Activated CD8-positive, alpha-beta T cell treated with anti-CD3 and anti-CD28 coated beads, Interleukin-2, amount 10 ng/mL, durations not matched to agents 7 days and 5 days (primary cell): ENCODE data around the gene PLOD3. TPM values are rescaled to one million over a fixed set of nuclear protein-coding genes. Genes with fewer than 3 reads are reported as not detected.

Experiments
- ATAC-seq: fragments of 150-1000 bp; cut with Tn5 transposase; one replicate; pipeline ENCODE4 v1.10.0; 2021; ENCODE audit warnings: moderate library complexity
- CTCF ChIA-PET: fragments of 350-600 bp; sonication (Branson Sonifier 250); formaldehyde crosslinking; loops from one replicate; lab custom pipeline; 2021; ENCODE audit warnings: antibody characterized with exemption; lab: Charles Lee
- POLR2A ChIA-PET: fragments of 350-600 bp; sonication (Branson Sonifier 250); formaldehyde crosslinking; loops from one replicate; lab custom pipeline; 2021; ENCODE audit warnings: antibody characterized with exemption; lab: Charles Lee
- DNase-seq: peaks from one replicate; pipeline ENCODE4 v3.0.0-alpha.2; 2020
- H3K27ac Mint-ChIP-seq: one replicate; pipeline ENCODE4 v1.8.0; 2021; ENCODE audit warnings: mild to moderate bottlenecking, mixed read lengths
- H3K27me3 Mint-ChIP-seq: one replicate; pipeline ENCODE4 v1.8.0; 2021; ENCODE audit warnings: low read depth, mixed read lengths
- H3K36me3 Mint-ChIP-seq: one replicate; pipeline ENCODE4 v1.8.0; 2021; ENCODE audit warnings: low read depth, mixed read lengths
- H3K4me1 Mint-ChIP-seq: one replicate; pipeline ENCODE4 v1.8.0; 2021; ENCODE audit warnings: low read depth, mixed read lengths
- H3K4me3 Mint-ChIP-seq: one replicate; pipeline ENCODE4 v1.8.0; 2021; ENCODE audit warnings: mild to moderate bottlenecking, mixed read lengths
- H3K9me3 Mint-ChIP-seq: one replicate; pipeline ENCODE4 v1.8.0; 2022; ENCODE audit warnings: mixed read lengths; ENCODE audit not compliant: insufficient read depth
- total RNA-seq, 2 experiments: library from RNA; stranded (reverse); gene quantifications; one replicate each; pipeline ENCODE4 v1.2.3, GENCODE V29; 2021

PLOD3 gene
- total RNA-seq, 2 experiments from 2014 or later: 51.1 to 58.1 TPM

DNA sequence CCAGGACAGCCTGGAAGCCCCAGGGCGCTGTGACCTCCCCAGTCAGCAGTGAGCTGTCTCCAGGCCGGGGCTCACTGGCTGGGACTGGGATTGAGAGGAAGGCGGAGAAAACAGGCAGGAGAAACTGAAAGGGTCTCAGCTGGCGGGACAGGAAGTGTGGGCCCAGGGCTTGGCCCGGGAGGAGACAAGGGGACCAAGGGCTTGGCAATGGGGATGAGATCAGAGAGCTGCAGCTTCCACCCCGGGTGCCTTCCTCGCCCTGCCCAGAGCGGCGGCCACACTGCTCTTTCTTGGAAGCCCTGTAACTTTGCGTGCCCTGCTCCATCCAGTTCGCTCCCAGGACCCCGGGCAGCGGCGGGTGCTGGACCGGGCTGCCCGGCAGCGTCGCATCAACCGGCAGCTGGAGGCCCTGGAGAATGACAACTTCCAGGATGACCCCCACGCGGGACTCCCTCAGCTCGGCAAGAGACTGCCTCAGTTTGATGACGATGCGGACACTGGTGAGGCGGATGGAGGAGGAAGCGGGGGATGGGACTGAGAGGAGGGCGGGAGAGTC is 5.0 kb upstream of the PLOD3 start:
- H3K9me3 Mint-ChIP-seq: no peaks in the 10 kb centered on the region
- DNase-seq (no peak), ATAC-seq (no peak)
- H3K4me1 Mint-ChIP-seq: peaks cover 24% of the 10 kb centered on the region
- ChIA-PET CTCF (no interaction called here), POLR2A (interaction anchor here (0.6 to 1.1 kb wide), 2 partner anchors 9 to 41 kb away, joined by 4 to 6 read pairs; no protein-coding TSS in a partner anchor)
- no peak overlapping the region for H3K4me3 Mint-ChIP-seq
- no peaks in the 10 kb centered on the region for H3K27me3 Mint-ChIP-seq
- no peak overlapping the region for H3K27ac Mint-ChIP-seq
- peaks cover 33% of the 10 kb centered on the region for H3K36me3 Mint-ChIP-seq

DNA sequence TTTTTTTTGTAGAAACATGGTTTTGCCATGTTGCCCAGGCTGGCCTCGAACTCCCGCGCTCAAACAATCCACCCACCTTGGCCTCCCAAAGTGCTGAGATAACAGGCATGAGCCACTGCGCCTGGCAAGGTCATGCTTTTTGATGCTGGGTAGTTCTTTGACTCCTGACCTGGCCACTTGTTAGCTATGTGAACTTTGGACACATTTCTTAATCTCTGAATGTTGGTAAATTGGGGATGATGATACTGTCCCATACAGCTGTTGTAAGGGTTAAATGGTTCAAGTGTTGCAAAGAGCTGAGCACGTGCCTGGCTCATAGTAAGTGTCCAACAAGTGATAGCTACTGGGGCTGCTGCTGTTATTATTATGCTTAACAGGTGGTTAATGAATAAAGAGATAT is 2.9 kb upstream of the PLOD3 start:
- no peaks in the 10 kb centered on the region for H3K27me3 Mint-ChIP-seq
- DNase-seq (no peak), ATAC-seq (no peak)
- peaks cover 43% of the 10 kb centered on the region for H3K36me3 Mint-ChIP-seq
- ChIA-PET POLR2A (interaction anchor here (1.1 kb wide), 1 partner anchor 31 kb away, joined by 3 read pairs; no protein-coding TSS in a partner anchor), CTCF (interaction anchor here (0.7 to 5.0 kb wide), 3 partner anchors 23 to 101 kb away, joined by 3 to 64 read pairs (median 4); partner anchors contain the start of genes FIS1 and IFT22)
- H3K4me1 Mint-ChIP-seq: peaks cover 36% of the 10 kb centered on the region
- H3K4me3 Mint-ChIP-seq: no peak overlapping the region
- no peak overlapping the region for H3K27ac Mint-ChIP-seq
- H3K9me3 Mint-ChIP-seq: no peaks in the 10 kb centered on the region

DNA sequence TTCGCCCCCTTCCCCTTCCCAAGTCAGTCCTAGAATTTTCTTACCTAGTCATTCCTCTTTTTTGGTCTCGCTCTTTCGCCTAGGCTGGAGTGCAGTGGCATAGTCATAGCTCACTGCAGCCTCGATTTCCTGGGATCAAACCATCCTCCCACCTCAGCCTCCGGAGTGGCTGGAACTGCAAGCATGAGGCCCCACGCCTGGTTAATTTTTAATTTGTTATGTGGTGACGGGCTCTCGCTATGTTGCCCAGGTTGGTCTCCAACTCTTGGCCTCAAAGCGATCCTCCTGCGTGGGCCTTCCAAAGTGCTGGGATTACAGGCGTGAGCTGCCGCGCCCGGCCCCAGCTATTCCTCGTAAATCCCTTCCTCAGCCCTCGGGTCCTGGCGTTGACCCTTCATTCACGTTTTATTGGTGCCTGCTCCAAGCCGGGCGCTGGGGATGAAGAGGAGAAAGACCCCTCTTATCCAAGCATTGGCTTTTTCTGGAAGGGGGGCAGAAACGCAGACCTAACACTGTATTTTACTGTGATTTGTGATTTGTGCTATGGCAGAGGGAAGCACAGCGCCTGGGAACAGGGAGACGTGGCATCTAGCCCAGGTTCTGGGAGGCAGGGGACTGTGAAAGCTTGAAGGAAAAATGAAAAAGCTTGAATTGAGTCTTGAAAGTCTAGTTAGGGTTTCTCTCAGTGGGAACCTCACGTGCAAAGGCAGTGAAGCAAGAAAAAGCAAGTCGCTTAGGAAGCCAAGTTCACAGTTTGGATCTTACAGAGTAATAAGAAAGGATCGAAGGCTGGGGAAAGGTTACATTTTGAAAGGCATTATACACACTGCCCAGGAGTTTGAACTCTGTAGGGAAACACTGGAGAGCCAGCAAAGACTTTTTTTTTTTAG is 1.1 kb upstream of the PLOD3 start:
- DNase-seq: no peak
- CTCF ChIA-PET: interaction anchor here (0.7 to 5.0 kb wide), 19 partner anchors 8 to 513 kb away, joined by 3 to 64 read pairs (median 5); partner anchors contain the start of genes FIS1 and POP7
- ATAC-seq: peak; percentile 11
- H3K4me3 Mint-ChIP-seq: peak overlapping the region; percentile 96
- peaks cover 36% of the 10 kb centered on the region for H3K4me1 Mint-ChIP-seq
- POLR2A ChIA-PET: interaction anchor here (0.6 to 2.4 kb wide), 13 partner anchors 9 to 632 kb away, joined by 3 to 20 read pairs (median 3); partner anchors contain the start of genes FIS1 and SRRT
- no peaks in the 10 kb centered on the region for H3K27me3 Mint-ChIP-seq
- H3K9me3 Mint-ChIP-seq: no peaks in the 10 kb centered on the region
- peak overlapping the region; percentile 88 for H3K27ac Mint-ChIP-seq
- H3K36me3 Mint-ChIP-seq: peaks cover 37% of the 10 kb centered on the region

DNA sequence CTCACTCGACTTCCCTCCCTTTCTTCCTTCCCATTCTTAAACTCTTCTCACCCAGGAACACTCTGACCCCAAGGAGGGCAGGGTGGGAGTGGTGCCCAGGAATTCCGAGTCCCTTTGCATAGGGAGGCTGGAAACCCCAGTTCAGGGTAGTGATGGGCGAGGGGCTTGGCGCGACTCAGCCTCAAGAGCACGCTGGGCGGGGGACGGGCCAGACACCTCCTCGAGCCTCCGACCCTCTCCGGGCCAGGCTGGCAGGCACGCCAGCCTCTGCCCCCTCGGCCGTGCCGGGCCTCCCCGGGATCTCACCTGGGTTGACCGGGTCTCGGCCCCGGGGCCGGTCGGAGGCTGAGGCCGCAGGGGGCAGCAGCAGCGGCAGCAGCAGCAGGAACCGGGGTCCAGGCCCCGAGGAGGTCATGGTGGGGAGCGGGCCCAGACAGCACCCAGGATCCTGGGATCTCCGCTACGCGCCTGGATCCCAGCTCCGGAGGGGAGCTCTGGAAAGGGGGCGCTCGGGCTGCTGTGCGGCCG is 457 bp downstream of the PLOD3 start:
- Mint-ChIP-seq H3K4me1 (peaks cover 33% of the 10 kb centered on the region), H3K27ac (peak overlapping the region; percentile 88), H3K27me3 (no peaks in the 10 kb centered on the region), H3K36me3 (peaks cover 25% of the 10 kb centered on the region), H3K9me3 (no peaks in the 10 kb centered on the region), H3K4me3 (peak overlapping the region; percentile 96)
- DNase-seq: no peak
- ChIA-PET POLR2A (interaction anchor here (0.8 to 2.4 kb wide), 6 partner anchors 24 to 328 kb away, joined by 3 to 20 read pairs (median 4); partner anchors contain the start of genes FIS1 and TRIM56), CTCF (interaction anchor here (0.9 to 5.0 kb wide), 20 partner anchors 9 to 511 kb away, joined by 3 to 64 read pairs (median 5); partner anchors contain the start of genes FIS1 and POP7)
- ATAC-seq: no peak

DNA sequence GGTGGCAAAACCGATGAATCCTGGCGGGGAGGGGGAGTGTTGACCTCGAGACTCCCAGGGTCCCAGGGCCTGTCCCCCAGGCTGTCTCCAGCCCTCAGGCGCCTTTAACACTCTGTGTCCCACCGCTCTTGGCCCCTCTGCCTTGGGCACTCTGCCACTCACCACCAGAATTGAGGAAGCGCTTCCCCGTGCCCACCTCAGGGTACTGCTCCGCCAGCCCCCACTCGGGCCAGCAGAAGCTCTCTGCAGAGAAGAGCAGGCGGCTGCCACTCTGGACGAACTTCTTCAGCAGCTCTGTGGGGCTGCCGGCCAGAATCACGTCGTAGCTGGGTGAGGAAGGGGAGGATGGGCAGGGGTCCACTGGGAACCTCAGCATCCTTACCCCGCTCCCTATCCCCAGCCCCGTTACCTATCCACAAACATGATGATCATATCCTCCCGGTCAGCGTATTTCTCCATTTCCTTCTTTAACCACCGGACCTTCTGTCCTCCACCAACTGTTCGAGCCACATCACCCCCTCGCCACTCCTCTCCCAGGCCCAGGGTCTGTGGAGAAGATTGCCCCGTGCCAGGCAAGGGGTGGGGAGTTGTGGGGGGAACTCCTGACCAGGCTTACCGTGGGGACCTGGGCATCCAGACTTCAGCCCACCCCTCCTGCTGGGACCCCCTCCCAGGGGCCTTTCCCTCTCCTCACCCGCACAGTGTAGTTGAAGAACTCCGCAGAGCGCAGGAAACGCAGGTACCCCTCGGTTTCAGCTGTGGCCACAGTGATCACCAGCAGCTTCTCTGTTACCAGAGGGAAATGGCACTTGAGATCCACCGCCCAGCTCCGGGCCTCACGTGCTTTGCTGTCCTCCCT is 1.2 kb downstream of the PLOD3 start:
- Mint-ChIP-seq H3K27me3 (no peaks in the 10 kb centered on the region), H3K9me3 (no peaks in the 10 kb centered on the region), H3K4me3 (peak overlapping the region; percentile 96), H3K36me3 (peaks cover 20% of the 10 kb centered on the region), H3K4me1 (peaks cover 27% of the 10 kb centered on the region), H3K27ac (peak overlapping the region; percentile 82)
- ATAC-seq (no peak), DNase-seq (no peak)
- POLR2A ChIA-PET: interaction anchor here (2.4 kb wide), 1 partner anchor 28 kb away, joined by 20 read pairs; the partner anchor contains the start of gene FIS1
- CTCF ChIA-PET: interaction anchor here (0.6 to 5.0 kb wide), 9 partner anchors 16 to 510 kb away, joined by 3 to 64 read pairs (median 8); partner anchors contain the start of genes FIS1 and POP7

DNA sequence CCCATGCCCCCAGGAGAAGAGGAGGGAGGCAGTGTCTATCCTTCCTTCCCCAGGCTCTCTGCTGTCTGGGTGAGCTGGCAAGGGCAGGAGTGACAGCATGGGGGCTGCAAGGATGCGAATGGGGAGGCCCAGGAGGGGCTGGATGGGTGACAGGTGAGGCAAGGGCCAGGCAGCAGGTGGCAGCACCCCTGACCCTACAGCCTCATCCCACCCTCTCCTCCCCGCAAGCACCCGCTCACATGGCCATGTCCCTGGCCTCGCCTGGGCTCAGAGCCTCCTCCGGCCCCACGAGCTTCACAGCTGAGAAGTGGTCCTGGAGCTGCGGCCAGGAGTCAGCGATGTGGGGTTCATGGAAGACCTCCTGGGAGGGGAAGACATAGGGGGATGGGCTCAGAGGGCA is 5.4 kb downstream of the PLOD3 start:
- Mint-ChIP-seq H3K4me3 (no peak overlapping the region), H3K36me3 (peaks cover 28% of the 10 kb centered on the region), H3K27ac (no peak overlapping the region), H3K4me1 (peaks cover 12% of the 10 kb centered on the region), H3K27me3 (no peaks in the 10 kb centered on the region), H3K9me3 (no peaks in the 10 kb centered on the region)
- ATAC-seq (peak; percentile 5), DNase-seq (no peak)
- ChIA-PET POLR2A (no interaction called here), CTCF (no interaction called here)

DNA sequence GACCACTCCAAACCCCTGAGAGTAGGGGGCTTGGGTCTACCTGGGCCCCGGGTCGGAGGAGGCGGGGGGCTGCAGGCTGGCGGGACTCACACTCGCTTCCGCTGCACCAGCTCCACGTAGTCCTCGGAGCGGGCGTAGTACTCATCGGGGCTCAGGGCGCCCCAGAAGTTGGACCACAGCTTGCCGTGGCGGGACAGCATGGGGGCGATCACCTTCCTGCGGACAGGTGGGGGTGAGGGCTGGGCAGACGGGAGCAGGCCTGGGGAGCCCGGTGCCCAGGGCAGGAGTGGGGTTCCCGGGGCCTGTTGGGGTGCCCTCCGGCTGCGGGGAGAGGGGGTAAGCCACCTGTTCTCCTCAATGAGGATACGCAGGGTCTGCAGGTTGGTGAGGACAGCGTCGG is 5.9 kb downstream of the PLOD3 start:
- POLR2A ChIA-PET: no interaction called here
- H3K27ac Mint-ChIP-seq: no peak overlapping the region
- peaks cover 9% of the 10 kb centered on the region for H3K4me1 Mint-ChIP-seq
- H3K4me3 Mint-ChIP-seq: no peak overlapping the region
- no peaks in the 10 kb centered on the region for H3K9me3 Mint-ChIP-seq
- peaks cover 25% of the 10 kb centered on the region for H3K36me3 Mint-ChIP-seq
- H3K27me3 Mint-ChIP-seq: no peaks in the 10 kb centered on the region
- ATAC-seq (no peak), DNase-seq (no peak)
- CTCF ChIA-PET: interaction anchor here (1.6 kb wide), 1 partner anchor 19 kb away, joined by 8 read pairs; no protein-coding TSS in a partner anchor

DNA sequence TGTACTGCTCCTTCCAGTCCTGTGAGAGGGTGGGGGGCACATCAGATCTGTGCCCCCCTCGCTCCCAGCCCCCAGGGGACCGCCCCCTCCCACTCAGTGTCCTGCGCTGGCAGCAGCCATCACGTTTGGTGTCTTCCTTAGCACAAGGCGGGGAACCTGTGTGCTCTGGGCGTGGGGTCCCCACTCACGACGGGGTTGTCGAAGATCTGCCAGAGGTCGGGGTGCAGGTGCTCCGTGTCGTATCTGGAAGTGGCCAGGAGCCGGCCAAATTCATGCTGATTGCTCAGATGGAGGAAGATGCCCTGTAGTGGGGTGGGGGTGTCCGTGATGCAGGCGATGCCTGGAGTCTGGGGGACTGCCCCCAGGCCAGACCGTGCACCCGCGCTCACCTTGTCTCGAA is 7.2 kb downstream of the PLOD3 start:
- no peak for DNase-seq
- no peaks in the 10 kb centered on the region for H3K4me1 Mint-ChIP-seq
- H3K27ac Mint-ChIP-seq: no peak overlapping the region
- ChIA-PET POLR2A (interaction anchor here (0.6 kb wide), 1 partner anchor 34 kb away, joined by 3 read pairs; no protein-coding TSS in a partner anchor), CTCF (interaction anchor here (0.9 to 1.6 kb wide), 2 partner anchors 17 to 72 kb away, joined by 3 to 8 read pairs; no protein-coding TSS in a partner anchor)
- no peak for ATAC-seq
- no peak overlapping the region for H3K4me3 Mint-ChIP-seq
- H3K36me3 Mint-ChIP-seq: peaks cover 14% of the 10 kb centered on the region
- H3K27me3 Mint-ChIP-seq: no peaks in the 10 kb centered on the region
- no peaks in the 10 kb centered on the region for H3K9me3 Mint-ChIP-seq

DNA sequence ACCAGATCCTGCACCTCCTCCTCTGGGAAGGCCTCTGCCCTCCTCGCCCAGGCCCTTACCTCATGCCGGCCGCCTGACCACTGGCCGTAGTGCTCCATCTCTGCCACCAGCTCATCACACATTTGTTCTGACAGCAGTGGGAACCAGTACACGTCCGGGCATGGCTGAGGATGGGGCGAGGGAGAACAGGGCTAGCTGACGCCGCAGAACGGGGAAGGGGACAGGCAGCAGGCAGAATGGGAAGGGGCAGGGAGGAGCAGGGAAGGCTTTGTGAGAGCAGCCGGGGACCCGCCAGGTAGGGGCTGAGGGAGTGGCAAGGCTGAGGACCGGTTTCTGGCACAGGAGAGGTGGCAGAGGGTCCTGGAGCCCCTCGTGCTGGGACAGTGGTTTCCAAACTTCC is 8.6 kb downstream of the PLOD3 start:
- Mint-ChIP-seq H3K4me1 (peaks cover 4% of the 10 kb centered on the region), H3K27me3 (peaks cover 5% of the 10 kb centered on the region), H3K27ac (no peak overlapping the region), H3K4me3 (no peak overlapping the region), H3K36me3 (peaks cover 9% of the 10 kb centered on the region), H3K9me3 (no peaks in the 10 kb centered on the region)
- POLR2A ChIA-PET: no interaction called here
- CTCF ChIA-PET: interaction anchor here (1.6 kb wide), 1 partner anchor 9 kb away, joined by 4 read pairs; the partner anchor contains the start of genes PLOD3 and ZNHIT1
- ATAC-seq (no peak), DNase-seq (no peak)

DNA sequence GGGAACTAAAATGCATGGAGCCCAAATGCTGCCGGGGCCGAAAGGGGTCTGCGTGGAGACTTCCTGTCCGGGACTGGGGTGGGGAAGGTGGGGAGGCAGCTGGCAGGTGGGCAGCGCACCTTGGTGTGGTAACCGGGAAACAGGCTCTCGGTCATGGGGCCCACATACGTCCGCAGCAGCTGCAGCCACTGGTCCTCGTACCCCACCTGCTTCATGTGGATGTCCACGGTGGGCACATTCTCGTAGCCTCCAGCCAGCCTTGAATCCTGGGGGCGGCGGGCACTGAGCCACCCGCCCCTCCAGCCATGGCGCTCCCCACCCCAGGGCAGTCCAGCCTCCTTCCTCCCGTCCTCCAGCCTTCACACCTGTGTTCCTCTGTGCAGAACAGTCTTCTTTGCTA is 9.9 kb downstream of the PLOD3 start:
- Mint-ChIP-seq H3K4me3 (no peak overlapping the region), H3K27me3 (peaks cover 13% of the 10 kb centered on the region), H3K9me3 (no peaks in the 10 kb centered on the region), H3K27ac (no peak overlapping the region), H3K4me1 (peaks cover 4% of the 10 kb centered on the region), H3K36me3 (peaks cover 9% of the 10 kb centered on the region)
- DNase-seq: no peak
- POLR2A ChIA-PET: no interaction called here
- no peak for ATAC-seq
- CTCF ChIA-PET: interaction anchor here (1.0 to 1.6 kb wide), 3 partner anchors 10 to 75 kb away, joined by 3 to 4 read pairs (median 4); partner anchors contain the start of genes PLOD3 and ZNHIT1
